Smooth muscle cell (in vitro differentiated cells): ENCODE results near the gene ARPC2. TPM values are rescaled to one million over a fixed set of nuclear protein-coding genes. Genes with fewer than 3 reads are reported as not detected.

Source experiments
- DNase-seq: peaks from one replicate; lab custom pipeline; 2025; ENCODE audit not compliant: unreplicated experiment; lab: John Stamatoyannopoulos, UW
- H2AFZ ChIP-seq: fragments of 200-600 bp; sonication (generic); 2 replicates; pipeline ENCODE4 v1.6.0; 2016; ENCODE audit warnings: antibody characterized with exemption, low read depth, mild to moderate bottlenecking
- H3F3A ChIP-seq: fragments of 200-600 bp; sonication (generic); 2 replicates; pipeline ENCODE4 v1.6.0; 2017; ENCODE audit warnings: antibody characterized with exemption, low read depth
- H3K27ac ChIP-seq: fragments of 200-600 bp; sonication (generic); 2 replicates; pipeline ENCODE4 v1.5.1; 2016; ENCODE audit warnings: low read depth, mild to moderate bottlenecking
- H3K27me3 ChIP-seq: fragments of 200-600 bp; sonication (generic); 2 replicates; pipeline ENCODE4 v1.6.1; 2016; ENCODE audit warnings: low read depth, mild to moderate bottlenecking
- H3K36me3 ChIP-seq: fragments of 200-600 bp; sonication (generic); 2 replicates; pipeline ENCODE4 v1.5.1; 2016; ENCODE audit warnings: low read depth
- H3K4me1 ChIP-seq: fragments of 200-600 bp; sonication (generic); 2 replicates; pipeline ENCODE4 v1.5.1; 2016; ENCODE audit warnings: low read depth
- H3K4me2 ChIP-seq: fragments of 200-600 bp; sonication (generic); 2 replicates; pipeline ENCODE4 v1.6.0; 2016; ENCODE audit warnings: mild to moderate bottlenecking
- H3K4me3 ChIP-seq: fragments of 200-600 bp; sonication (generic); 2 replicates; pipeline ENCODE4 v1.5.1; 2016; ENCODE audit warnings: mild to moderate bottlenecking
- H3K79me2 ChIP-seq: fragments of 200-600 bp; sonication (generic); 2 replicates; pipeline ENCODE4 v1.6.0; 2016; ENCODE audit warnings: low read depth, mild to moderate bottlenecking
- H3K9ac ChIP-seq: fragments of 200-600 bp; sonication (generic); 2 replicates; pipeline ENCODE4 v1.6.0; 2016; ENCODE audit warnings: low read depth
- H3K9me3 ChIP-seq: fragments of 200-600 bp; sonication (generic); replicated peaks from 2 replicates; pipeline ENCODE4 v1.5.1; 2016; ENCODE audit warnings: low read depth
- H4K20me1 ChIP-seq: fragments of 200-600 bp; sonication (generic); 2 replicates; pipeline ENCODE4 v1.6.0; 2016; ENCODE audit warnings: low read depth
- WGBS: methylation state at CpG from one replicate; pipeline ENCODE4 v1.1.7; 2016; ENCODE audit warnings: low lambda C conversion rate; 5-methylcytosine and 5-hydroxymethylcytosine counted together
- polyA plus RNA-seq: library from polyadenylated mRNA; unstranded; fragments of >200 nt; fragmentation: Nextera tagmentation; extraction: Ambion mirVana; gene quantifications from 2 replicates; pipeline ENCODE4 v1.2.1, GENCODE V29; 2016
- total RNA-seq: library from RNA; depleted of rRNA; stranded (reverse); fragments of >200 nt; gene quantifications from 2 replicates; pipeline ENCODE4 v1.2.3, GENCODE V29; 2014
- TF ChIP-seq, protein P1 (sequence below): fragments of 200-600 bp; sonication (generic); IDR thresholded peaks from 2 replicates; pipeline ENCODE4 v1.5.1; 2017; ENCODE audit warnings: borderline replicate concordance, mild to moderate bottlenecking, antibody characterized with exemption; ENCODE audit not compliant: insufficient read depth, poor library complexity, severe bottlenecking

ARPC2 gene
- total and polyA plus RNA-seq, 2 experiments from 2014 or later, result 653 to 858 TPM

DNA sequence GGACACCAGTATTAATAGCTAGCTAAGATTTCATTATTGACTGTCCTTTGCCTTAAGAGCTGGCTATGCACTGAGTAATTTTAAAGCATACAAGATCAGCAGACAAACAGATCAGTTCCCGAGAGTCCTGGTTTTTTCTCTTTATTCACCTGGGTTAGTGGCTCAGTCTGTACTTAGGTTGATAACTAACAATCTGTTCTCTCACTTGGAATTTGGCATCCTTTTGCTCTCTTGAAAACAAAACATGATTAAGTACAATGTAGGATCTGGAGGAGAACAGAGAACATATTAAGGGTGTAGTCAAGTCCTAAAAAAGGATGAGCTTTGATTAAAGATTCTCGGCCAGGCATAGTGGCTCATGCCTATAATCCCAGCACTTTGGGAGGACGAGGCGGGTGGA lies 16.6 kb downstream of the ARPC2 start:
- Histone ChIP-seq H3K27ac (peak overlapping the region; percentile 30), H2AFZ (no peak overlapping the region), H3K4me2 (no peak overlapping the region), H3K4me1 (peaks cover 10% of the 10 kb centered on the region), H3F3A (peaks cover 69% of the 10 kb centered on the region), H3K9me3 (no peaks in the 10 kb centered on the region), H4K20me1 (peaks cover 95% of the 10 kb centered on the region), H3K4me3 (no peak overlapping the region), H3K9ac (no peak overlapping the region), H3K27me3 (no peaks in the 10 kb centered on the region), H3K36me3 (peaks cover 24% of the 10 kb centered on the region), H3K79me2 (peaks cover 50% of the 10 kb centered on the region)
- WGBS, result 86% methylated on average over 4 of the region's 4 CpGs
- TF ChIP-seq, protein P1, sequence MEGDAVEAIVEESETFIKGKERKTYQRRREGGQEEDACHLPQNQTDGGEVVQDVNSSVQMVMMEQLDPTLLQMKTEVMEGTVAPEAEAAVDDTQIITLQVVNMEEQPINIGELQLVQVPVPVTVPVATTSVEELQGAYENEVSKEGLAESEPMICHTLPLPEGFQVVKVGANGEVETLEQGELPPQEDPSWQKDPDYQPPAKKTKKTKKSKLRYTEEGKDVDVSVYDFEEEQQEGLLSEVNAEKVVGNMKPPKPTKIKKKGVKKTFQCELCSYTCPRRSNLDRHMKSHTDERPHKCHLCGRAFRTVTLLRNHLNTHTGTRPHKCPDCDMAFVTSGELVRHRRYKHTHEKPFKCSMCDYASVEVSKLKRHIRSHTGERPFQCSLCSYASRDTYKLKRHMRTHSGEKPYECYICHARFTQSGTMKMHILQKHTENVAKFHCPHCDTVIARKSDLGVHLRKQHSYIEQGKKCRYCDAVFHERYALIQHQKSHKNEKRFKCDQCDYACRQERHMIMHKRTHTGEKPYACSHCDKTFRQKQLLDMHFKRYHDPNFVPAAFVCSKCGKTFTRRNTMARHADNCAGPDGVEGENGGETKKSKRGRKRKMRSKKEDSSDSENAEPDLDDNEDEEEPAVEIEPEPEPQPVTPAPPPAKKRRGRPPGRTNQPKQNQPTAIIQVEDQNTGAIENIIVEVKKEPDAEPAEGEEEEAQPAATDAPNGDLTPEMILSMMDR, result no peak
- no peak for DNase-seq

DNA sequence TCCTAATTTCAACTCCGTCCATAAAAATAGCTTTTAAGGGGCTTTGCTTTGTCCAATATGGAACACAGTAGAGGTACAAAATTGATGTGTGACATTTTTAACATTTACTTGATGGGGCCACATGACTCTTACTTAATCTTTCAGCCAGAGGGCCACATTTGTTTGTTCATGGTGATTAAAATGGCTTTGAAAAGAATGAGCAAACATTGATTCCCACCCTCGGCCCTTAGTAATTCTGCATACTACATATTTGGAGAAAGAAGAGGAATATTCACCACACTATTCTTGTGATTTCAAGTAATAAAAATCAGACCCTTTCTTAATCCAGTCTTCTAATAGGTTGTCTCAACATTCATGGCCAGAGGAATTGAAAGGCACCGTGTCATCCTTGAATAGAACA lies 17.5 kb downstream of the ARPC2 start:
- 55% methylated on average over 3 of the region's 3 CpGs for WGBS
- H3F3A ChIP-seq, result peaks cover 64% of the 10 kb centered on the region
- H3K27ac ChIP-seq, result peak overlapping the region; percentile 33
- H3K9ac ChIP-seq, result no peak overlapping the region
- H4K20me1 ChIP-seq, result peaks cover 96% of the 10 kb centered on the region
- peaks cover 53% of the 10 kb centered on the region for H3K79me2 ChIP-seq
- no peak overlapping the region for H3K4me2 ChIP-seq
- H3K36me3 ChIP-seq, result peaks cover 21% of the 10 kb centered on the region
- no peaks in the 10 kb centered on the region for H3K27me3 ChIP-seq
- H3K4me1 ChIP-seq, result peaks cover 4% of the 10 kb centered on the region
- no peak overlapping the region for H2AFZ ChIP-seq
- TF ChIP-seq, protein P1, result no peak
- H3K4me3 ChIP-seq, result no peak overlapping the region
- H3K9me3 ChIP-seq, result no peaks in the 10 kb centered on the region
- no peak for DNase-seq

DNA sequence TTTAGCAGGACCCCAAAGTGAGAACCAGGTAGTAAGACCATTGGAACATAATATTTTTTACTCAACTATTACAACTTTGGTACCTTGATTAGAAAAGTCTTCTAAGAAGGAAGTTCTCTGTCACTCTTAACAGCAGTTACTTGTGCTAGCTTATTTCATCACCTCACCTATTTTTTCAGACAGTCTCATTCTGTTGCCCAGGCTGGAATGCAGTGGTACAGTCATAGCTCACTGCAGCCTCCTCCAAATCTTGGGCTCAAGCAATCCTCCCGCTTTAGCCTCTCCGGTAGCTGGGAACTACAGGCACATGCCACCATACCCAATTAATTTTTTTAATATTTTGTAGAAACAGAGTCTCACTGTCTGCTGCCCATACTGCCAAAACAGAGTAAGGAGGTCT lies 18.0 kb downstream of the ARPC2 start:
- Histone ChIP-seq H3K9me3 (no peaks in the 10 kb centered on the region), H3K4me3 (no peak overlapping the region), H3K79me2 (peaks cover 55% of the 10 kb centered on the region), H2AFZ (no peak overlapping the region), H3K36me3 (peaks cover 21% of the 10 kb centered on the region), H3K4me2 (no peak overlapping the region), H4K20me1 (peaks cover 94% of the 10 kb centered on the region), H3K27me3 (no peaks in the 10 kb centered on the region), H3K4me1 (no peaks in the 10 kb centered on the region), H3K27ac (peak overlapping the region; percentile 33), H3F3A (peaks cover 61% of the 10 kb centered on the region), H3K9ac (no peak overlapping the region)
- TF ChIP-seq, protein P1, result no peak
- 94% methylated on average over 2 of the region's 2 CpGs for WGBS
- no peak for DNase-seq

GRCh38 chr2:218236829-218237228 lies 19.8 kb downstream of the ARPC2 start:
- Histone ChIP-seq H3F3A (peaks cover 45% of the 10 kb centered on the region), H3K4me1 (no peaks in the 10 kb centered on the region), H3K27ac (peak overlapping the region; percentile 66), H3K79me2 (peaks cover 57% of the 10 kb centered on the region), H2AFZ (no peak overlapping the region), H3K36me3 (peaks cover 24% of the 10 kb centered on the region), H3K27me3 (no peaks in the 10 kb centered on the region), H3K4me3 (no peak overlapping the region), H3K4me2 (no peak overlapping the region), H4K20me1 (peaks cover 94% of the 10 kb centered on the region), H3K9me3 (no peaks in the 10 kb centered on the region), H3K9ac (no peak overlapping the region)
- TF ChIP-seq, protein P1, result no peak
- WGBS, result 90% methylated on average over 4 of the region's 4 CpGs
- no peak for DNase-seq
